GM12878 (cell line): Measurements from ENCODE around the gene XPO5. TPM values are rescaled to one million over a fixed set of nuclear protein-coding genes. Genes with fewer than 3 reads are reported as not detected.

Experiments used
- ATAC-seq: fragments of 200-7000 bp; cut with Tn5 transposase; 3 replicates; pipeline ENCODE4 v1.9.1; 2020; ENCODE audit warnings: mild to moderate bottlenecking, moderate library complexity
- BruUV-seq: library from RNA; stranded (reverse); fragments of 400-500 nt; replicated peaks from 2 replicates; lab custom pipeline; 2021; lab: Mats Ljungman, UMichigan
- CTCF ChIA-PET: fragments of 300-600 bp; sonication (Branson Sonifier 250); formaldehyde crosslinking; extraction: SDS; loops from one replicate; lab custom pipeline; 2021; ENCODE audit warnings: inconsistent platforms; lab: Yijun Ruan, JAX
- POLR2A ChIA-PET: fragments of 350-600 bp; formaldehyde crosslinking; extraction: SDS; loops from one replicate; lab custom pipeline; 2021; ENCODE audit warnings: inconsistent platforms; lab: Charles Lee
- RAD21 ChIA-PET: fragments of 300-600 bp; sonication (Branson Sonifier 250); formaldehyde crosslinking; loops from one replicate; lab custom pipeline; 2023; ENCODE audit warnings: antibody characterized with exemption; ENCODE audit not compliant: unreplicated experiment; lab: Charles Lee
- SMC1A ChIA-PET: fragments of 300-600 bp; sonication (Branson Sonifier 250); formaldehyde crosslinking; loops from one replicate; lab custom pipeline; 2023; ENCODE audit not compliant: unreplicated experiment, uncharacterized antibody; lab: Charles Lee
- DNase-seq: peaks from one replicate; pipeline ENCODE4 v3.0.0-alpha.2; 2011; ENCODE audit warnings: low read depth, low spot score
- FAIRE-seq: peaks from 3 replicates; lab custom pipeline; 2011; peaks lifted over from hg19 to GRCh38; lab: Jason Lieb, UNC
- H2AFZ ChIP-seq: 2 replicates; pipeline ENCODE4 v1.6.0; 2011; ENCODE audit warnings: low read depth, low read length, control low read depth; ENCODE audit not compliant: control insufficient read depth
- H3K27ac ChIP-seq: 2 replicates; pipeline ENCODE4 v1.5.1; 2011; ENCODE audit warnings: control low read depth; ENCODE audit not compliant: control insufficient read depth, insufficient read depth
- H3K27me3 ChIP-seq, 2 experiments: replicated peaks in 1 of 2; 2 replicates each; pipeline versions ENCODE4 v1.6.0 to v1.6.1; 2011; ENCODE audit warnings: low read length in 1 of 2; ENCODE audit not compliant: control insufficient read depth in 2 of 2, insufficient read depth in 2 of 2
- H3K36me3 ChIP-seq, 2 experiments: 2 replicates each; pipeline ENCODE4 v1.5.1; 2011; ENCODE audit warnings: low read length in 1 of 2; ENCODE audit not compliant: control insufficient read depth in 2 of 2, insufficient read depth in 2 of 2
- H3K4me1 ChIP-seq: 2 replicates; pipeline ENCODE4 v1.6.1; 2011; ENCODE audit warnings: mild to moderate bottlenecking, low read length, moderate library complexity, mixed read lengths; ENCODE audit not compliant: control insufficient read depth, insufficient read depth
- H3K4me2 ChIP-seq: 2 replicates; pipeline ENCODE4 v1.6.0; 2011; ENCODE audit warnings: control low read depth; ENCODE audit not compliant: control insufficient read depth, insufficient read depth
- H3K4me3 ChIP-seq: fragments of 200-600 bp; sonication (generic); 2 replicates; pipeline ENCODE4 v1.5.1; 2016
- H3K79me2 ChIP-seq: 2 replicates; pipeline ENCODE4 v1.6.0; 2011; ENCODE audit warnings: low read length; ENCODE audit not compliant: control insufficient read depth, insufficient read depth
- H3K9ac ChIP-seq: 2 replicates; pipeline ENCODE4 v1.8.0; 2011; ENCODE audit warnings: low read length, control low read depth, mixed read lengths; ENCODE audit not compliant: control insufficient read depth, insufficient read depth
- H3K9me3 ChIP-seq: replicated peaks from 3 replicates; pipeline ENCODE4 v1.5.1; 2011; ENCODE audit warnings: mild to moderate bottlenecking, low read length; ENCODE audit not compliant: control insufficient read depth, insufficient read depth
- H4K20me1 ChIP-seq: 2 replicates; pipeline ENCODE4 v1.6.0; 2011; ENCODE audit not compliant: control insufficient read depth, insufficient read depth
- EZH2 ChIP-seq: IDR thresholded peaks from 2 replicates; pipeline ENCODE4 v1.6.1; 2012; ENCODE audit warnings: low read depth, mild to moderate bottlenecking, control low read depth, inconsistent platforms, low read length, borderline replicate concordance; ENCODE audit not compliant: control insufficient read depth
- MYC ChIP-seq: IDR thresholded peaks from 2 replicates; pipeline ENCODE4 v1.6.1; 2011; ENCODE audit warnings: mild to moderate bottlenecking, low read length, moderate library complexity, inconsistent platforms; ENCODE audit not compliant: insufficient read depth, insufficient replicate concordance, insufficient read length, severe bottlenecking
- NR2C1 ChIP-seq: fragments of 450-650 bp; IDR thresholded peaks from 2 replicates; pipeline ENCODE4 v1.6.1; 2017; ENCODE audit warnings: antibody characterized with exemption, mild to moderate bottlenecking, moderate library complexity
- PAX5 ChIP-seq: IDR thresholded peaks from 2 replicates; pipeline ENCODE4 v1.6.1; 2011; ENCODE audit warnings: low read depth, low read length, borderline replicate concordance
- RFX5 ChIP-seq: IDR thresholded peaks from 2 replicates; pipeline ENCODE4 v1.6.1; 2011; ENCODE audit warnings: low read depth, low read length, improper control_type of control experiment
- SUPT20H ChIP-seq: IDR thresholded peaks from 2 replicates; pipeline ENCODE4 v1.6.1; 2011; ENCODE audit warnings: low read depth, mild to moderate bottlenecking, low read length, moderate library complexity, borderline replicate concordance; ENCODE audit not compliant: control insufficient read depth
- WGBS: methylation state at CpG from one replicate; pipeline ENCODE4 v1.1.6; 2016; ENCODE audit warnings: low lambda C conversion rate; ENCODE audit not compliant: insufficient replicate concordance, insufficient coverage; ENCODE audit errors: missing lambda C conversion rate; 5-methylcytosine and 5-hydroxymethylcytosine counted together
- in situ Hi-C: fragments of 300-500 bp; cut with MboI; formaldehyde crosslinking; loops from 9 replicates; pipeline ENCODE4 v1.14.3; 2018; ENCODE audit warnings: mixed read lengths
- intact Hi-C: fragments of 100-400 bp; cut with micrococcal nuclease; formaldehyde crosslinking; loops from one replicate; pipeline ENCODE4 v1.14.2; 2022; ENCODE audit not compliant: unreplicated experiment
- polyA plus RNA-seq, 11 experiments: library from polyadenylated mRNA; depleted of rRNA in 4 of 11; unstranded in 6 of 11; stranded (reverse) in 5 of 11; fragments of >200 nt; fragmentation: Nextera tagmentation in 4 of 11; fragmentation: Illumina TruSeq in 1 of 11; extraction: Ambion mirVana in 4 of 11; extraction: Trizol in 1 of 11; gene quantifications; 1 replicate in 1 of 11; 2 replicates in 10 of 11; pipeline versions ENCODE4 v1.2.1 to v1.2.3, GENCODE V29; 2011 to 2016; ENCODE audit warnings: inconsistent platforms in 2 of 11, missing spikeins in 2 of 11, low read depth in 1 of 11
- total RNA-seq, 4 experiments: library from RNA; depleted of rRNA in 3 of 4; stranded (reverse); fragments of >200 nt in 3 of 4; fragmentation: Illumina TruSeq in 1 of 4; extraction: Trizol in 1 of 4; gene quantifications; 2 replicates each; pipeline versions ENCODE4 v1.2.1 to v1.2.3, GENCODE V29; 2013 to 2021
- TF ChIP-seq, protein P1 (sequence below): fragments of 450-650 bp; IDR thresholded peaks from 2 replicates; pipeline ENCODE4 v1.6.1; 2014; ENCODE audit warnings: mild to moderate bottlenecking

Gene XPO5
- total and polyA plus RNA-seq, 10 of the 15 experiments (the other 5 are each of a cell fraction or from before 2014, with no cell fraction given) = 11.3 to 76.0 (median 41.6) TPM

DNA sequence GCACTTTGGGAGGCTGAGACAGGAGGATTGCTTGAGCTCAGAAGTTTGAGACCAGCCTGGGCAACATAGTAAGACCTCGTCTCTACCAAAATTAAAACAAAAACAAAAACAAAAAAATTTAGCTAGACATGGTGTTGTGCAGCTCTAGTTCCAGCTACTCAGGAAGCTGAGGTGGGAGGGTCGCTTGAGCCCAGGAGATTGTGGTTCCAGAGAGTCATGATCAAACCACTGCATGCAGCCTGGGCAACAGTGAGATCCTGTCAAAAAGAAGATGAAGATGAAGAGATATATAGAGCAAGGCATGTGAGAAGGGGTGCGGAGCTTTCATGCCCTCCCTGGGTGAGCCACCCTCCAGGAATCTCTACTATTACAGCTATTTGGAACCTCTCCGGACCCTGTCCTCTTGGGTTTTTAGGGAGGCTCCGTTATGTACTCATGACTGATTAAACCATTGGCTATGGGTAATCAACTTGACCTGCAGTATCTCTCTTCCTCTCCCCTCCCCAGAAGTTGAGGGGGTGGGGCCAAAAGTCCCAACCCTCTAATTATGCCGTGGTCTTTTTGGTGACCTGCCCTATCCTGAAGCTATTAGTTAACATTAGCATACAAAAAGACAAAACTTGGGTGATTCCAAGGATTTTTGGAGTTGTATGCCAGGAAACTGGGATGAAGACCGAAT, 9.2 kb upstream of the XPO5 start:
- H2AFZ ChIP-seq = no peak overlapping the region
- intact Hi-C loops (no loop called here), in situ Hi-C loops (no loop called here)
- H3K4me2 ChIP-seq = no peak overlapping the region
- no peaks in the 10 kb centered on the region for H3K27me3 ChIP-seq
- BruUV-seq = TSS peak; percentile 37
- no peaks in the 10 kb centered on the region for H3K9me3 ChIP-seq
- 91% methylated on average over 7 of the region's 7 CpGs for WGBS
- H3K27ac ChIP-seq = no peak overlapping the region
- no peak overlapping the region for H3K9ac ChIP-seq
- DNase-seq = no peak
- H3K4me1 ChIP-seq = no peaks in the 10 kb centered on the region
- no peak for FAIRE-seq
- ChIA-PET SMC1A (no interaction called here), POLR2A (interaction anchor here (1.0 kb wide), 1 partner anchor 10 kb away, joined by 4 read pairs; the partner anchor contains the start of genes POLH and XPO5), RAD21 (no interaction called here), CTCF (interaction anchor here (2.3 kb wide), 1 partner anchor 23 kb away, joined by 9 read pairs; no protein-coding TSS in a partner anchor)
- H3K79me2 ChIP-seq = peaks cover 4% of the 10 kb centered on the region; the same call in 1 of the 2 replicates
- TF ChIP-seq SUPT20H (no peak), EZH2 (no peak), RFX5 (no peak), PAX5 (no peak), NR2C1 (no peak), MYC (no peak)
- TF ChIP-seq, protein P1, sequence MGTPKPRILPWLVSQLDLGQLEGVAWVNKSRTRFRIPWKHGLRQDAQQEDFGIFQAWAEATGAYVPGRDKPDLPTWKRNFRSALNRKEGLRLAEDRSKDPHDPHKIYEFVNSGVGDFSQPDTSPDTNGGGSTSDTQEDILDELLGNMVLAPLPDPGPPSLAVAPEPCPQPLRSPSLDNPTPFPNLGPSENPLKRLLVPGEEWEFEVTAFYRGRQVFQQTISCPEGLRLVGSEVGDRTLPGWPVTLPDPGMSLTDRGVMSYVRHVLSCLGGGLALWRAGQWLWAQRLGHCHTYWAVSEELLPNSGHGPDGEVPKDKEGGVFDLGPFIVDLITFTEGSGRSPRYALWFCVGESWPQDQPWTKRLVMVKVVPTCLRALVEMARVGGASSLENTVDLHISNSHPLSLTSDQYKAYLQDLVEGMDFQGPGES = no peak
- H3K36me3 ChIP-seq = peaks cover 5 to 35% of the 10 kb centered on the region in 2 experiments; a peak in 3 of 4 replicates
- H3K4me3 ChIP-seq = no peak overlapping the region
- H4K20me1 ChIP-seq = no peaks in the 10 kb centered on the region
- no peak for ATAC-seq
